B cell (primary cell): ENCODE measurements around the gene HARBI1. TPM values are rescaled to one million over a fixed set of nuclear protein-coding genes. Genes with fewer than 3 reads are reported as not detected.
A peak's percentile ranks its signal among the peaks of the same experiment; 100 is the strongest.

ENCODE experiments used
- ATAC-seq: fragments of 200-7000 bp; cut with Tn5 transposase; one replicate; pipeline ENCODE4 v1.10.0; 2021; ENCODE audit warnings: low read depth, mild to moderate bottlenecking, moderate number of reproducible peaks, moderate library complexity
- CTCF ChIA-PET: fragments of 350-600 bp; sonication (Branson Sonifier 250); formaldehyde crosslinking; loops from one replicate; lab custom pipeline; 2021; ENCODE audit warnings: antibody characterized with exemption, inconsistent platforms; lab: Charles Lee
- POLR2A ChIA-PET: fragments of 350-600 bp; sonication (Branson Sonifier 250); formaldehyde crosslinking; loops from one replicate; lab custom pipeline; 2021; ENCODE audit warnings: antibody characterized with exemption; lab: Charles Lee
- DNase-seq: peaks from one replicate; pipeline ENCODE4 v3.0.0; 2013
- H2AFZ ChIP-seq: 2 replicates; pipeline ENCODE4 v1.6.1; 2012; ENCODE audit warnings: mild to moderate bottlenecking, low read depth, low read length; ENCODE audit not compliant: insufficient read depth, poor library complexity, severe bottlenecking
- H3K27ac ChIP-seq, 2 donors: 1 replicate in 1 of 2; 2 replicates in 1 of 2; pipeline ENCODE4 v1.5.1; 2012 to 2013; ENCODE audit warnings: low read length in 2 of 2, mild to moderate bottlenecking in 2 of 2, moderate library complexity in 1 of 2
- H3K27me3 ChIP-seq, 4 experiments: fragments of 200-600 bp in 1 of 4; sonication (generic) in 1 of 4; replicated peaks in 1 of 4; 1 replicate in 2 of 4; 2 replicates in 2 of 4; pipeline versions ENCODE4 v1.6.1 to v1.7.0; 2013 to 2016; ENCODE audit warnings: low read length in 3 of 4, mild to moderate bottlenecking in 2 of 4, mixed read lengths in 1 of 4, moderate library complexity in 1 of 4; ENCODE audit not compliant: insufficient read depth in 4 of 4, control insufficient read depth in 3 of 4; ENCODE audit errors: control extremely low read depth in 1 of 4
- H3K36me3 ChIP-seq, 2 experiments: replicated peaks in 1 of 2; 1 replicate in 1 of 2; 2 replicates in 1 of 2; pipeline versions ENCODE4 v1.6.1 to v1.7.1; 2013; ENCODE audit warnings: low read length in 1 of 2; ENCODE audit not compliant: insufficient read depth in 2 of 2, control insufficient read depth in 1 of 2; ENCODE audit errors: control extremely low read depth in 1 of 2, extremely low read depth in 1 of 2
- H3K4me1 ChIP-seq, 2 donors: fragments of 200-600 bp in 1 of 2; sonication (generic) in 1 of 2; 1 replicate in 1 of 2; 2 replicates in 1 of 2; pipeline versions ENCODE4 v1.5.1 to v1.6.1; 2013 to 2017; ENCODE audit warnings: low read length in 2 of 2; ENCODE audit not compliant: control insufficient read depth in 2 of 2, insufficient read depth in 2 of 2
- H3K4me2 ChIP-seq: replicated peaks from 2 replicates; pipeline ENCODE3; 2012; ENCODE audit warnings: mild to moderate bottlenecking, low read depth, low read length; ENCODE audit not compliant: poor library complexity, severe bottlenecking
- H3K4me3 ChIP-seq, 5 experiments: fragments of 200-600 bp in 1 of 5; sonication (generic) in 1 of 5; 1 replicate in 3 of 5; 2 replicates in 2 of 5; pipeline versions ENCODE4 v1.5.1 to v1.7.0; 2011 to 2016; ENCODE audit warnings: low read length in 4 of 5, mild to moderate bottlenecking in 4 of 5, low read depth in 2 of 5, control low read depth in 1 of 5, moderate library complexity in 1 of 5; ENCODE audit not compliant: insufficient read depth in 1 of 5; ENCODE audit errors: control extremely low read depth in 1 of 5, extremely low read depth in 1 of 5
- H3K79me2 ChIP-seq: fragments of 200-600 bp; sonication (generic); one replicate; pipeline ENCODE4 v1.6.0; 2016; ENCODE audit warnings: low read length; ENCODE audit not compliant: control insufficient read depth, insufficient read depth
- H3K9ac ChIP-seq: fragments of 200-600 bp; sonication (generic); 2 replicates; pipeline ENCODE4 v1.6.1; 2017; ENCODE audit warnings: mild to moderate bottlenecking, low read length, moderate library complexity
- H3K9me3 ChIP-seq, 3 donors: one replicate each; pipeline versions ENCODE4 v1.6.1 to v1.7.1; 2013; ENCODE audit warnings: low read length in 2 of 3; ENCODE audit not compliant: control insufficient read depth in 2 of 3, insufficient read depth in 1 of 3; ENCODE audit errors: control extremely low read depth in 1 of 3
- H4K20me1 ChIP-seq: 2 replicates; pipeline ENCODE4 v1.6.0; 2012; ENCODE audit warnings: mild to moderate bottlenecking, low read length; ENCODE audit not compliant: insufficient read depth, control insufficient read depth, poor library complexity, severe bottlenecking
- H3K27ac Mint-ChIP-seq: one replicate; pipeline ENCODE4 v1.8.0; 2021; ENCODE audit warnings: mixed read lengths
- H3K27me3 Mint-ChIP-seq: one replicate; pipeline ENCODE4 v1.8.0; 2021; ENCODE audit warnings: mixed read lengths
- H3K4me1 Mint-ChIP-seq: one replicate; pipeline ENCODE4 v1.8.0; 2021; ENCODE audit warnings: mixed read lengths
- H3K4me3 Mint-ChIP-seq: one replicate; pipeline ENCODE4 v1.8.0; 2021; ENCODE audit warnings: mixed read lengths
- H3K9me3 Mint-ChIP-seq: one replicate; pipeline ENCODE4 v1.8.0; 2022; ENCODE audit warnings: mixed read lengths; ENCODE audit not compliant: insufficient read depth
- EZH2 ChIP-seq: IDR thresholded peaks from 2 replicates; pipeline ENCODE4 v1.6.1; 2012; ENCODE audit warnings: borderline replicate concordance, low read depth, mild to moderate bottlenecking, moderate library complexity, low read length; ENCODE audit not compliant: insufficient read depth, poor library complexity, severe bottlenecking
- WGBS: methylation state at CpG from one replicate; pipeline ENCODE4 v1.1.5; 2013; ENCODE audit warnings: missing lambda C conversion rate; ENCODE audit not compliant: insufficient coverage; 5-methylcytosine and 5-hydroxymethylcytosine counted together
- intact Hi-C: fragments of 100-400 bp; cut with micrococcal nuclease; formaldehyde crosslinking; loops from one replicate; pipeline ENCODE4 v1.10.0; 2022
- polyA plus RNA-seq: library from polyadenylated mRNA; depleted of rRNA; stranded (reverse); fragments of >200 nt; gene quantifications from 2 replicates; pipeline ENCODE4 v1.2.3, GENCODE V29; 2012
- total RNA-seq, 2 donors: library from RNA; stranded (reverse); fragments of 120-200 nt in 1 of 2; gene quantifications; 1 replicate in 1 of 2; 2 replicates in 1 of 2; pipeline versions ENCODE4 v1.2.3 to v1.2.4, GENCODE V29; 2013 to 2022
- TF ChIP-seq, protein P1 (sequence below): fragments of 200-600 bp; IDR thresholded peaks from one replicate; pipeline ENCODE4 v1.8.0; 2022; ENCODE audit warnings: antibody characterized with exemption, mild to moderate bottlenecking

HARBI1 gene
- total and polyA plus RNA-seq, 2 donors (not counting 1 experiment from before 2014, with no cell fraction given): 7.7 to 8.0 TPM

DNA sequence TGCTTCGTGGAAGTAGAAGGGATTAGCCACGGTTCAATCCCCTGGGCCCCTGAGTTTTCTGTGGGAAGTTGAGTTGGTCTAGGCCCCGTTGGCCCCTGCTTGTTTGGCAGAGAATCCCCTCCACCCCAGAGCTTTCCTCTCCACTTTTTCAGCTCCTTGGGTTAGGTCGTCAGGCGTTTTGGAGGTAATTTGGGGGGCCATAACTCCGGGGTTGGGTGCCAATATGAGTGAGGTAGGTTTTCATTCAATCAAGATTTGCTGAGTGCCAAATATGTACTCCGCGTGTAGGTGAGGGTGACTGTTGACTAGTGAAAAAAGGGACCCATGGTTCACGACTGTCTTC is 916 bp upstream of the HARBI1 start:
- Histone ChIP-seq H2AFZ (peak overlapping the region; percentile 79), H3K36me3 (peaks cover 0 to 15% of the 10 kb centered on the region in 2 experiments), H3K9ac (peak overlapping the region; percentile 100), H3K79me2 (peaks cover 52% of the 10 kb centered on the region), H3K27ac (peak overlapping the region; percentile 99 to 100), H3K9me3 (no peaks in the 10 kb centered on the region), H3K4me1 (peaks cover 17 to 22% of the 10 kb centered on the region in 2 donors), H3K27me3 (no peaks in the 10 kb centered on the region), H3K4me3 (peak overlapping the region; percentile 84 to 100 (median 100)), H4K20me1 (peaks cover 24% of the 10 kb centered on the region), H3K4me2 (peak overlapping the region; percentile 88)
- no peaks in the 10 kb centered on the region for H3K9me3 Mint-ChIP-seq
- H3K4me3 Mint-ChIP-seq: peak overlapping the region; percentile 99
- CTCF ChIA-PET: interaction anchor here (0.7 to 2.4 kb wide), 12 partner anchors 13 to 653 kb away, joined by 3 to 20 read pairs (median 4); partner anchors contain the start of genes AMBRA1, ARHGAP1 and ZNF408
- 4% methylated on average over 3 of the region's 9 CpGs for whole genome bisulfite sequencing
- no peaks in the 10 kb centered on the region for H3K27me3 Mint-ChIP-seq
- ATAC-seq (no peak), DNase-seq (no peak)
- intact Hi-C loops: loop anchor here (1.0 to 5.0 kb wide), 6 partner anchors 24 to 701 kb away; partner anchors contain the start of genes AMBRA1, ARHGAP1, DGKZ and PEX16
- H3K4me1 Mint-ChIP-seq: peaks cover 30% of the 10 kb centered on the region
- H3K27ac Mint-ChIP-seq: peak overlapping the region; percentile 100
- TF ChIP-seq EZH2: no peak
- TF ChIP-seq, protein P1, sequence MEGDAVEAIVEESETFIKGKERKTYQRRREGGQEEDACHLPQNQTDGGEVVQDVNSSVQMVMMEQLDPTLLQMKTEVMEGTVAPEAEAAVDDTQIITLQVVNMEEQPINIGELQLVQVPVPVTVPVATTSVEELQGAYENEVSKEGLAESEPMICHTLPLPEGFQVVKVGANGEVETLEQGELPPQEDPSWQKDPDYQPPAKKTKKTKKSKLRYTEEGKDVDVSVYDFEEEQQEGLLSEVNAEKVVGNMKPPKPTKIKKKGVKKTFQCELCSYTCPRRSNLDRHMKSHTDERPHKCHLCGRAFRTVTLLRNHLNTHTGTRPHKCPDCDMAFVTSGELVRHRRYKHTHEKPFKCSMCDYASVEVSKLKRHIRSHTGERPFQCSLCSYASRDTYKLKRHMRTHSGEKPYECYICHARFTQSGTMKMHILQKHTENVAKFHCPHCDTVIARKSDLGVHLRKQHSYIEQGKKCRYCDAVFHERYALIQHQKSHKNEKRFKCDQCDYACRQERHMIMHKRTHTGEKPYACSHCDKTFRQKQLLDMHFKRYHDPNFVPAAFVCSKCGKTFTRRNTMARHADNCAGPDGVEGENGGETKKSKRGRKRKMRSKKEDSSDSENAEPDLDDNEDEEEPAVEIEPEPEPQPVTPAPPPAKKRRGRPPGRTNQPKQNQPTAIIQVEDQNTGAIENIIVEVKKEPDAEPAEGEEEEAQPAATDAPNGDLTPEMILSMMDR: peak; percentile 45
- POLR2A ChIA-PET: interaction anchor here (0.6 to 1.5 kb wide), 4 partner anchors 24 to 803 kb away, joined by 3 to 10 read pairs (median 4); partner anchors contain the start of genes AMBRA1 and ARHGAP1

DNA sequence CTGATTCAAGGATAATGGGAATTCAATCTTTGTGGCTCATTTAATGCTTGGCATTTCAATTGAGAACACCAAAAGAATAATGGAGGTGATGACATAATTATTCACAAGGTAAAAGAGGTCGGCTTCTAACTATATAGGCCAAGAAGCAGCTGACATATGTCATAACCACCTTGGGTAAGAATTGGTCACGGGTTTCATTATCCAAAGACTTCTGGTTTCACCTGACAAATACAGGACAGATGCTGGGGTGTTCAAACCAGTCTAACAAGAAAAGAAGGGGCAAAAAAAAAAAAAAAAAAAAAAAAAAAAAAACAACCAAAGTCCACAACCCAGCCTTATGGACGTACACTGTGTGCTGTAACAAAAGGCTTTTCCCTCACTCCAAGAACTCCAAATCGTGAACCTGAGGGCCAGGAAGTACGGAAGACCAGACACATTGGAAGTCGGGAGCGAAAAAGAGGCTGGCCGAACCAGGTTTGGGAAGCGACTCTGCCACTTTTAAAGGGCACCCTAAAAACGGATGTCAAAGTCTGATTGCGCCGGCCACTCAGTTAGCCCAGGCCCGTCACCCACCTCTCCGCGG is 385 bp downstream of the HARBI1 start:
- Mint-ChIP-seq H3K27ac (peak overlapping the region; percentile 100), H3K27me3 (no peaks in the 10 kb centered on the region), H3K4me1 (peaks cover 30% of the 10 kb centered on the region), H3K9me3 (no peaks in the 10 kb centered on the region), H3K4me3 (peak overlapping the region; percentile 99)
- H2AFZ ChIP-seq: peak overlapping the region; percentile 79
- peaks cover 24% of the 10 kb centered on the region for H4K20me1 ChIP-seq
- peak overlapping the region; percentile 100 for H3K9ac ChIP-seq
- TF ChIP-seq, protein P1: no peak
- TF ChIP-seq EZH2: no peak
- CTCF ChIA-PET: interaction anchor here (1.1 to 1.3 kb wide), 2 partner anchors 84 to 87 kb away, joined by 3 to 4 read pairs; partner anchors contain the start of genes ARHGAP1 and ZNF408
- H3K36me3 ChIP-seq: peaks cover 1 to 7% of the 10 kb centered on the region in 2 experiments
- ATAC-seq (peak; percentile 1), DNase-seq (no peak)
- H3K4me3 ChIP-seq: peak overlapping the region; percentile 84 to 100 (median 100)
- H3K27me3 ChIP-seq: no peaks in the 10 kb centered on the region
- peak overlapping the region; percentile 99 to 100 for H3K27ac ChIP-seq
- WGBS: 2% methylated on average over 14 of the region's 15 CpGs
- H3K9me3 ChIP-seq: no peaks in the 10 kb centered on the region
- POLR2A ChIA-PET: interaction anchor here (0.6 to 1.5 kb wide), 3 partner anchors 22 to 266 kb away, joined by 4 to 10 read pairs (median 6); partner anchors contain the start of genes AMBRA1, ARHGAP1 and ZNF408
- intact Hi-C loops: loop anchor here (1.0 to 5.0 kb wide), 6 partner anchors 22 to 699 kb away; partner anchors contain the start of genes AMBRA1, ARHGAP1, DGKZ and PEX16
- H3K4me2 ChIP-seq: peak overlapping the region; percentile 88
- peaks cover 50% of the 10 kb centered on the region for H3K79me2 ChIP-seq
- peaks cover 17 to 22% of the 10 kb centered on the region in 2 donors for H3K4me1 ChIP-seq
